ENCODE data around the gene GRID1. TPM values are rescaled to one million over a fixed set of nuclear protein-coding genes. Genes with fewer than 3 reads are reported as not detected.

GRID1 gene
- total and polyA plus RNA-seq, 9 of the 15 experiments (the other 6 are each of a cell fraction or from before 2014, with no cell fraction given), result 0.01 to 7.2 (median 1.2) TPM

GRCh38 chr10:85624511-85624910, 742.1 kb downstream of the GRID1 start (continued):
- TF ChIP-seq, protein P1, sequence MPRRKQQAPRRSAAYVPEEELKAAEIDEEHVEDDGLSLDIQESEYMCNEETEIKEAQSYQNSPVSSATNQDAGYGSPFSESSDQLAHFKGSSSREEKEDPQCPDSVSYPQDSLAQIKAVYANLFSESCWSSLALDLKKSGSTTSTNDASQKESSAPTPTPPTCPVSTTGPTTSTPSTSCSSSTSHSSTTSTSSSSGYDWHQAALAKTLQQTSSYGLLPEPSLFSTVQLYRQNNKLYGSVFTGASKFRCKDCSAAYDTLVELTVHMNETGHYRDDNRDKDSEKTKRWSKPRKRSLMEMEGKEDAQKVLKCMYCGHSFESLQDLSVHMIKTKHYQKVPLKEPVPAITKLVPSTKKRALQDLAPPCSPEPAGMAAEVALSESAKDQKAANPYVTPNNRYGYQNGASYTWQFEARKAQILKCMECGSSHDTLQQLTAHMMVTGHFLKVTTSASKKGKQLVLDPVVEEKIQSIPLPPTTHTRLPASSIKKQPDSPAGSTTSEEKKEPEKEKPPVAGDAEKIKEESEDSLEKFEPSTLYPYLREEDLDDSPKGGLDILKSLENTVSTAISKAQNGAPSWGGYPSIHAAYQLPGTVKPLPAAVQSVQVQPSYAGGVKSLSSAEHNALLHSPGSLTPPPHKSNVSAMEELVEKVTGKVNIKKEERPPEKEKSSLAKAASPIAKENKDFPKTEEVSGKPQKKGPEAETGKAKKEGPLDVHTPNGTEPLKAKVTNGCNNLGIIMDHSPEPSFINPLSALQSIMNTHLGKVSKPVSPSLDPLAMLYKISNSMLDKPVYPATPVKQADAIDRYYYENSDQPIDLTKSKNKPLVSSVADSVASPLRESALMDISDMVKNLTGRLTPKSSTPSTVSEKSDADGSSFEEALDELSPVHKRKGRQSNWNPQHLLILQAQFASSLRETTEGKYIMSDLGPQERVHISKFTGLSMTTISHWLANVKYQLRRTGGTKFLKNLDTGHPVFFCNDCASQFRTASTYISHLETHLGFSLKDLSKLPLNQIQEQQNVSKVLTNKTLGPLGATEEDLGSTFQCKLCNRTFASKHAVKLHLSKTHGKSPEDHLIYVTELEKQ (CRISPR knock-in tag; IDR thresholded peaks at IDR 0.05), result no peak
- TF ChIP-seq ZC3H8 (IDR thresholded peaks at IDR 0.05) (no peak), HNRNPL (IDR thresholded peaks at IDR 0.05; ENCODE audit: low read depth, low read length) (no peak), CEBPG (CRISPR knock-in tag; IDR thresholded peaks at IDR 0.05) (no peak), CEBPG (tag; conservative IDR thresholded peaks at IDR 0.05 in 1 of 2, IDR thresholded peaks at IDR 0.05 in 1 of 2) (peak; percentile 82 to 93), RAD21 (CRISPR knock-in tag; conservative IDR thresholded peaks at IDR 0.05 in 1 of 2, IDR thresholded peaks at IDR 0.05 in 1 of 2) (no peak), ZNF76 (CRISPR knock-in tag; IDR thresholded peaks at IDR 0.05; ENCODE audit: borderline replicate concordance) (no peak)

- no peaks in the 10 kb centered on the region for H3K27me3 ChIP-seq (ENCODE audit: control insufficient read depth in 2 of 2, insufficient read depth in 2 of 2, low read length in 2 of 2)
- ChIA-PET POLR2A (interaction anchor here (0.6 kb wide), 1 partner anchor 1638 kb away, joined by 3 read pairs; no protein-coding TSS in a partner anchor), CTCF (ENCODE audit: low intra/inter-chr PET ratio) (no interaction called here)
- no peak overlapping the region for H2AFZ ChIP-seq (ENCODE audit: low read depth, low read length)
- H3K9me1 ChIP-seq (ENCODE audit: control insufficient read depth, insufficient read depth, low read length), result no peaks in the 10 kb centered on the region
- no peaks in the 10 kb centered on the region for H3K4me1 ChIP-seq (replicated peaks in 1 of 2; ENCODE audit: control insufficient read depth in 2 of 2, insufficient read depth in 2 of 2, low read length in 2 of 2)
- DNase-seq (ENCODE audit: extremely low read depth in 1 of 4, low spot score in 3 of 4) (no peak), FAIRE-seq (no peak), ATAC-seq (no peak)
- H3K9me3 ChIP-seq (replicated peaks; ENCODE audit: control insufficient read depth, insufficient read depth, low read depth, low read length), result no peaks in the 10 kb centered on the region
- no peak overlapping the region for H3K4me3 ChIP-seq
- in situ Hi-C loops (cut with MboI), result no loop called here
- H3K79me2 ChIP-seq (ENCODE audit: control insufficient read depth, insufficient read depth, low read length), result no peaks in the 10 kb centered on the region
- TF ChIP-seq, protein P2, sequence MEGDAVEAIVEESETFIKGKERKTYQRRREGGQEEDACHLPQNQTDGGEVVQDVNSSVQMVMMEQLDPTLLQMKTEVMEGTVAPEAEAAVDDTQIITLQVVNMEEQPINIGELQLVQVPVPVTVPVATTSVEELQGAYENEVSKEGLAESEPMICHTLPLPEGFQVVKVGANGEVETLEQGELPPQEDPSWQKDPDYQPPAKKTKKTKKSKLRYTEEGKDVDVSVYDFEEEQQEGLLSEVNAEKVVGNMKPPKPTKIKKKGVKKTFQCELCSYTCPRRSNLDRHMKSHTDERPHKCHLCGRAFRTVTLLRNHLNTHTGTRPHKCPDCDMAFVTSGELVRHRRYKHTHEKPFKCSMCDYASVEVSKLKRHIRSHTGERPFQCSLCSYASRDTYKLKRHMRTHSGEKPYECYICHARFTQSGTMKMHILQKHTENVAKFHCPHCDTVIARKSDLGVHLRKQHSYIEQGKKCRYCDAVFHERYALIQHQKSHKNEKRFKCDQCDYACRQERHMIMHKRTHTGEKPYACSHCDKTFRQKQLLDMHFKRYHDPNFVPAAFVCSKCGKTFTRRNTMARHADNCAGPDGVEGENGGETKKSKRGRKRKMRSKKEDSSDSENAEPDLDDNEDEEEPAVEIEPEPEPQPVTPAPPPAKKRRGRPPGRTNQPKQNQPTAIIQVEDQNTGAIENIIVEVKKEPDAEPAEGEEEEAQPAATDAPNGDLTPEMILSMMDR (IDR thresholded peaks at IDR 0.05 in 2 of 3, conservative IDR thresholded peaks at IDR 0.05 in 1 of 3; ENCODE audit: insufficient read depth in 2 of 3, low read depth in 1 of 3, low read length in 3 of 3), result no peak
- TF ChIP-seq CEBPG (CRISPR knock-in tag; IDR thresholded peaks at IDR 0.05), result no peak
- no peak for TF ChIP-seq CEBPG (tag; conservative IDR thresholded peaks at IDR 0.05 in 1 of 2, IDR thresholded peaks at IDR 0.05 in 1 of 2)
- no peak for TF ChIP-seq CHD4 (IDR thresholded peaks at IDR 0.05; ENCODE audit: insufficient read depth, insufficient replicate concordance, low read depth, low read length, poor library complexity, severe bottlenecking)
- no peak for TF ChIP-seq ELF2 (CRISPR knock-in tag; IDR thresholded peaks at IDR 0.05)
- TF ChIP-seq, protein P3, sequence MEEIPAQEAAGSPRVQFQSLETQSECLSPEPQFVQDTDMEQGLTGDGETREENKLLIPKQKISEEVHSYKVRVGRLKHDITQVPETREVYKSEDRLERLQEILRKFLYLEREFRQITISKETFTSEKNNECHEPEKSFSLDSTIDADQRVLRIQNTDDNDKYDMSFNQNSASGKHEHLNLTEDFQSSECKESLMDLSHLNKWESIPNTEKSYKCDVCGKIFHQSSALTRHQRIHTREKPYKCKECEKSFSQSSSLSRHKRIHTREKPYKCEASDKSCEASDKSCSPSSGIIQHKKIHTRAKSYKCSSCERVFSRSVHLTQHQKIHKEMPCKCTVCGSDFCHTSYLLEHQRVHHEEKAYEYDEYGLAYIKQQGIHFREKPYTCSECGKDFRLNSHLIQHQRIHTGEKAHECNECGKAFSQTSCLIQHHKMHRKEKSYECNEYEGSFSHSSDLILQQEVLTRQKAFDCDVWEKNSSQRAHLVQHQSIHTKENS (CRISPR knock-in tag; IDR thresholded peaks at IDR 0.05), result no peak
- TF ChIP-seq MCM5 (IDR thresholded peaks at IDR 0.05; ENCODE audit: low read depth), result no peak
- no peak for TF ChIP-seq KAT7 (CRISPR knock-in tag; IDR thresholded peaks at IDR 0.05; ENCODE audit: borderline replicate concordance)
- no peak for TF ChIP-seq SPI1 (IDR thresholded peaks at IDR 0.05; ENCODE audit: borderline replicate concordance, low read depth, low read length)
- no peak for TF ChIP-seq ZFX (CRISPR knock-in tag; IDR thresholded peaks at IDR 0.05)
- intact Hi-C loops (cut with micrococcal nuclease), result no loop called here
- BruUV-seq (replicated peaks), result no TSS peak
- H3K36me3 ChIP-seq (ENCODE audit: control insufficient read depth, insufficient read depth, low read length), result no peaks in the 10 kb centered on the region; the same call in 2 of the 3 replicates
- H3K9ac ChIP-seq (ENCODE audit: insufficient read depth in 1 of 2, low read depth in 2 of 2, low read length in 2 of 2), result no peak overlapping the region
- no peaks in the 10 kb centered on the region; the same call in 1 of the 2 replicates for H4K20me1 ChIP-seq (replicated peaks; ENCODE audit: control insufficient read depth, insufficient read depth, low read length)
- no peak overlapping the region for H3K27ac ChIP-seq (ENCODE audit: extremely low read depth, low read depth, low read length)
- H3K4me2 ChIP-seq (ENCODE audit: insufficient read depth, low read length), result no peak overlapping the region
Observed at GRCh38 chr10:85623758-85624157, 742.8 kb downstream of the GRID1 start.
